ENCODE results near the gene FAT1. TPM values are rescaled to one million over a fixed set of nuclear protein-coding genes. Genes with fewer than 3 reads are reported as not detected.

FAT1 gene
- total RNA-seq, 4 donors from 2014 or later: 2.3 to 9.7 (median 4.8) TPM

- DNase-seq: no peak
- Histone ChIP-seq H3K27ac (no peak overlapping the region), H3K4me1 (no peaks in the 10 kb centered on the region), H3K36me3 (no peaks in the 10 kb centered on the region), H3K9me3 (no peaks in the 10 kb centered on the region), H3K4me3 (peak overlapping the region in 1 of 4 donors; percentile 6), H3K27me3 (no peaks in the 10 kb centered on the region)
- in situ Hi-C loops (cut with MboI; ENCODE audit: low sequenced_read_pairs in 4 of 4): no loop called here
- intact Hi-C loops (cut with DNase I; ENCODE audit: low total_unique reads): no loop called here
- TF ChIP-seq CTCF (IDR thresholded peaks at IDR 0.05 in 4 of 5, conservative IDR thresholded peaks at IDR 0.05 in 1 of 5): no peak
- TF ChIP-seq POLR2A (IDR thresholded peaks at IDR 0.05): no peak
- ATAC-seq: no peak
Measured at GRCh38 chr4:186569533-186570192, 154.0 kb downstream of the FAT1 start.

GRCh38 chr4:186566068-186566467 is 157.6 kb downstream of the FAT1 start:
- Histone ChIP-seq H3K9me3 (no peaks in the 10 kb centered on the region), H3K4me1 (no peaks in the 10 kb centered on the region), H3K27ac (no peak overlapping the region), H3K4me3 (no peak overlapping the region), H3K27me3 (no peaks in the 10 kb centered on the region), H3K36me3 (no peaks in the 10 kb centered on the region)
- TF ChIP-seq CTCF (IDR thresholded peaks at IDR 0.05 in 4 of 5, conservative IDR thresholded peaks at IDR 0.05 in 1 of 5) (no peak), POLR2A (IDR thresholded peaks at IDR 0.05) (no peak)
- in situ Hi-C loops (cut with MboI; ENCODE audit: low sequenced_read_pairs in 4 of 4): no loop called here
- intact Hi-C loops (cut with DNase I; ENCODE audit: low total_unique reads): no loop called here
- no peak for DNase-seq
- ATAC-seq: no peak

- H3K4me1 ChIP-seq: no peaks in the 10 kb centered on the region
- in situ Hi-C loops (cut with MboI; ENCODE audit: low sequenced_read_pairs in 4 of 4) (no loop called here), intact Hi-C loops (cut with DNase I; ENCODE audit: low total_unique reads) (no loop called here)
- H3K9me3 ChIP-seq: no peaks in the 10 kb centered on the region
- DNase-seq: no peak
- no peak overlapping the region for H3K27ac ChIP-seq
- no peak for ATAC-seq
- no peaks in the 10 kb centered on the region for H3K36me3 ChIP-seq
- no peaks in the 10 kb centered on the region for H3K27me3 ChIP-seq
- TF ChIP-seq POLR2A (IDR thresholded peaks at IDR 0.05) (no peak), CTCF (IDR thresholded peaks at IDR 0.05 in 4 of 5, conservative IDR thresholded peaks at IDR 0.05 in 1 of 5) (no peak)
- no peak overlapping the region for H3K4me3 ChIP-seq
Measured at GRCh38 chr4:186563761-186564160, 159.9 kb downstream of the FAT1 start.

GRCh38 chr4:186561748-186562147 is 161.9 kb downstream of the FAT1 start:
- ATAC-seq: no peak
- no peaks in the 10 kb centered on the region for H3K9me3 ChIP-seq
- intact Hi-C loops (cut with DNase I; ENCODE audit: low total_unique reads): no loop called here
- no peak overlapping the region for H3K27ac ChIP-seq
- no peak for TF ChIP-seq POLR2A (IDR thresholded peaks at IDR 0.05)
- no peak for TF ChIP-seq CTCF (IDR thresholded peaks at IDR 0.05 in 4 of 5, conservative IDR thresholded peaks at IDR 0.05 in 1 of 5)
- H3K27me3 ChIP-seq: no peaks in the 10 kb centered on the region
- no peaks in the 10 kb centered on the region for H3K36me3 ChIP-seq
- in situ Hi-C loops (cut with MboI; ENCODE audit: low sequenced_read_pairs in 4 of 4): no loop called here
- no peak for DNase-seq
- H3K4me1 ChIP-seq: no peaks in the 10 kb centered on the region
- H3K4me3 ChIP-seq: no peak overlapping the region

GRCh38 chr4:186560647-186561046 is 163.0 kb downstream of the FAT1 start:
- Histone ChIP-seq H3K27ac (no peak overlapping the region), H3K27me3 (peaks cover 0 to 3% (median 0%) of the 10 kb centered on the region in 3 donors), H3K36me3 (no peaks in the 10 kb centered on the region), H3K9me3 (no peaks in the 10 kb centered on the region), H3K4me1 (no peaks in the 10 kb centered on the region), H3K4me3 (no peak overlapping the region)
- no peak for TF ChIP-seq CTCF (IDR thresholded peaks at IDR 0.05 in 4 of 5, conservative IDR thresholded peaks at IDR 0.05 in 1 of 5)
- TF ChIP-seq POLR2A (IDR thresholded peaks at IDR 0.05): no peak
- intact Hi-C loops (cut with DNase I; ENCODE audit: low total_unique reads) (no loop called here), in situ Hi-C loops (cut with MboI; ENCODE audit: low sequenced_read_pairs in 4 of 4) (no loop called here)
- ATAC-seq (no peak), DNase-seq (no peak)

All from gastrocnemius medialis (tissue), 4 donors.